Ectodermal cell (in vitro differentiated cells): ENCODE data around the gene DPH5. TPM values are rescaled to one million over a fixed set of nuclear protein-coding genes. Genes with fewer than 3 reads are reported as not detected.
"Not testable (repeated sequence)": the region's sequence is repeated elsewhere in the genome, so short reads cannot be mapped to it uniquely, and the experiment has no call there.

Experiments used
- H3K27ac ChIP-seq: 2 replicates; pipeline ENCODE4 v1.7.0; 2013; ENCODE audit warnings: mild to moderate bottlenecking, low read depth, low read length; ENCODE audit not compliant: insufficient read depth, poor library complexity, severe bottlenecking
- H3K27me3 ChIP-seq: 2 replicates; pipeline ENCODE4 v1.7.0; 2013; ENCODE audit warnings: mild to moderate bottlenecking, low read length; ENCODE audit not compliant: insufficient read depth, control insufficient read depth, poor library complexity, severe bottlenecking
- H3K36me3 ChIP-seq: one replicate; pipeline ENCODE4 v1.7.0; 2013; ENCODE audit warnings: low read length; ENCODE audit not compliant: control insufficient read depth, insufficient read depth
- H3K4me1 ChIP-seq: one replicate; pipeline ENCODE4 v1.7.0; 2013; ENCODE audit warnings: low read length; ENCODE audit not compliant: control insufficient read depth, insufficient read depth
- H3K4me3 ChIP-seq: 2 replicates; pipeline ENCODE4 v1.7.0; 2013; ENCODE audit warnings: low read depth, low read length, control low read depth; ENCODE audit not compliant: insufficient read depth
- H3K9me3 ChIP-seq: 2 replicates; pipeline ENCODE4 v1.7.0; 2013; ENCODE audit warnings: mild to moderate bottlenecking, low read length, moderate library complexity; ENCODE audit not compliant: control insufficient read depth
- WGBS, 2 experiments: methylation state at CpG; one replicate each; pipeline ENCODE4 v1.1.7; 2013; ENCODE audit warnings: missing lambda C conversion rate in 2 of 2; 5-methylcytosine and 5-hydroxymethylcytosine counted together
- polyA plus RNA-seq, 4 experiments: library from polyadenylated mRNA; stranded (reverse); fragments of 50-300 nt; gene quantifications; one replicate each; pipeline ENCODE4 v1.2.3, GENCODE V29; 2013

Gene DPH5, protein sequence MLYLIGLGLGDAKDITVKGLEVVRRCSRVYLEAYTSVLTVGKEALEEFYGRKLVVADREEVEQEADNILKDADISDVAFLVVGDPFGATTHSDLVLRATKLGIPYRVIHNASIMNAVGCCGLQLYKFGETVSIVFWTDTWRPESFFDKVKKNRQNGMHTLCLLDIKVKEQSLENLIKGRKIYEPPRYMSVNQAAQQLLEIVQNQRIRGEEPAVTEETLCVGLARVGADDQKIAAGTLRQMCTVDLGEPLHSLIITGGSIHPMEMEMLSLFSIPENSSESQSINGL
- polyA plus RNA-seq (2013, experiment 1 of 4), result 78.9 TPM
- polyA plus RNA-seq (2013, experiment 2 of 4), result 88.8 TPM
- polyA plus RNA-seq (2013, experiment 3 of 4), result 68.5 TPM
- polyA plus RNA-seq (2013, experiment 4 of 4), result 79.0 TPM

DNA sequence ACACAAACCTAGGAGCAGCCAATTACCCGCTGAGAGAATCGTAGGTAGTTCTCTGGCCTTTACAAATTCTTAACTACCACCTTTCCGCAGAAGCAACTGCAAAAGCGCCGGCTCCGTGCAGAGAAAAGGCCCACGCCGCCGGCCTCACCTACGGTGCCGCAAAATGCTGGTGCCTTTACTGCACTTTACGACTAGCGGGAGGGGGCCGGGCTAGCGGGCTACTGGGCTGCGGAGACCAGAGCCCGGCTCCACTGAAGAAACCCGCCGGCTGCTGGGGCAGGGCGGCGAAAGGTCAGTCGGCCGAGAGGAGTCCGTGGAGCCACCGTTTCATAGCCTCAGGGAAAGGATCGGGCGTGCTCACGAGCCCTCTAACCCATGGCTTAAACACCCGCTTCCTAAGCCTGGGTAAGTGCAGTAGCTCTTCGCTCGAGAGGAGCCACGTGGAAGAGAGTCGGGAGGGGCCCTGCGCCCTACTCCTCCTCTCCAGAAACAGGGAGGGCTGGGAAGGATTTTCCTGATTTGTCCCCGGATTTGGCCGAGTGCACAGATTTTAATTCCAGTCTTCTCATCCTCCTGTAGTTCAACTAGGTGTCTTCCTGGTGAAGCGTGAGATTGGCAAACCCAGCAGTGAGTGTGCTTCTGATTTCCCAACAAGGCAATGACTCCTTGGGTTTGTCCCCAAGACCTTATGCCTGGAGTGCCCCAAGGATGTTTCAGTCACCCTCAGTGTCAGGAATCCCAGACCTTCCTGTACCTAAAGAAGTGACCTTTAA is at the start of gene DPH5:
DPH5 (minus strand) TSS at position 128 of the 773 bp plus-strand sequence. CDS start 341 bp downstream, outside the sequence.
- WGBS, 2 experiments, result 0% methylated on average over 37 of the region's 37 CpGs
- H3K36me3 ChIP-seq, result peaks cover 5% of the 10 kb centered on the region
- no peaks in the 10 kb centered on the region for H3K27me3 ChIP-seq
- no peaks in the 10 kb centered on the region for H3K4me1 ChIP-seq
- H3K27ac ChIP-seq, result no peak within 1 kb of the TSS
- peak within 1 kb of the TSS; percentile 55 for H3K4me3 ChIP-seq
- H3K9me3 ChIP-seq, result no peaks in the 10 kb centered on the region

DNA sequence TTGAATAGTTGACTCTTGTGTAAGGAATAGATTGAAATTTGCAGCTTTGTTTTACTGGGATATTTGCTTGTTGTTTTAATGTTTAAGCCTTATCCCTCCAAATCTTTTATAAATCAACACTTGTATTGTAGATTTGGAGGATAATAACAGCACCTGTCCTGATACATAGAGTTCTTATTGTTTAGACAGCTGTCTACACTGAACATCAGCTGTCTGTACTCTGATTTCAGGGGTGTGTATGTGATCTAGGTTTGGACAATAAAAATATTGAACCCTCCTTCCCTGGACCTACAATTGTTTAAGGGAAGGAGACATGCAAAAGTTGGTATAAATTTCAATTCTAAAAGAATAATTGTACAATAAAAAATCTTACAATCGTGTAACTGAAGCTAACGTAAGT is 48.3 kb upstream of the DPH5 start:
- Histone ChIP-seq H3K9me3 (no peaks in the 10 kb centered on the region), H3K27ac (no peak overlapping the region), H3K4me1 (peaks cover 10% of the 10 kb centered on the region), H3K4me3 (no peak overlapping the region), H3K36me3 (peaks cover 2% of the 10 kb centered on the region), H3K27me3 (no peaks in the 10 kb centered on the region)
- 92 to 93% methylated on average over 2 of the region's 2 CpGs for WGBS, 2 experiments

DNA sequence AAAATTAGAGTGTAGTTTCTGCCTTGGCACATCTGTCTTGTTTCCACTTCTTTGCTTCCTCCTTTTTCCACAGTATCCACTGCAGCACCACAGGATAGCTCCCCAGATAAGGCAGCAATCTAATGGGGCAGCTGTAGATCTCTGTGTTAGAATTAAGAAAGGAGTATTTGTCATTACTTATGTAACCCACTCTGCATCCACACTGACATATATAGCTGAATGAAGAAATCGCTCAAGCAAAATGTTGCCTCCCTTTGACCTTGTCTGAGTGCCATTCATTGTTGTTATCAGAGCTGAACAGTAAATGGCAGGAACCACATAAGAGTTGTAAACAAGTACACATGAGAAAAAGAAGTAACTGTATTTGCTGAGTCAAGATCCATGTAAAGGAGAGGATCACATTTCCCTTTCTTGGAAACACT is 45.9 kb upstream of the DPH5 start:
- Histone ChIP-seq H3K4me1 (peaks cover 16% of the 10 kb centered on the region), H3K27me3 (no peaks in the 10 kb centered on the region), H3K4me3 (no peak overlapping the region), H3K36me3 (no peaks in the 10 kb centered on the region), H3K9me3 (no peaks in the 10 kb centered on the region), H3K27ac (no peak overlapping the region)
- 100% methylated on average over 1 of the region's 1 CpG for WGBS, 2 experiments

- Histone ChIP-seq H3K36me3 (no peaks in the 10 kb centered on the region), H3K27me3 (no peaks in the 10 kb centered on the region), H3K4me3 (no peak overlapping the region), H3K9me3 (no peaks in the 10 kb centered on the region), H3K4me1 (peaks cover 16% of the 10 kb centered on the region), H3K27ac (peak overlapping the region; percentile 90)
- WGBS, 2 experiments, result 22 to 28% methylated on average over 3 to 4 of the region's 4 CpGs
Measured at GRCh38 chr1:101069158-101069557, 43.6 kb upstream of the DPH5 start.

- not testable (repeated sequence) for H3K9me3 ChIP-seq, H3K36me3 ChIP-seq, H3K4me3 ChIP-seq, H3K27ac ChIP-seq, H3K27me3 ChIP-seq
- peaks cover 16% of the 10 kb centered on the region for H3K4me1 ChIP-seq
- WGBS, 2 experiments, result 100% methylated on average over 1 of the region's 1 CpG; no CpG with 5 or more reads in 1 of the 2 experiments
Measured at GRCh38 chr1:101066937-101067335, 41.4 kb upstream of the DPH5 start.

GRCh38 chr1:101066260-101066936 is 40.8 kb upstream of the DPH5 start:
- H3K36me3 ChIP-seq, result no peaks in the 10 kb centered on the region
- H3K4me1 ChIP-seq, result peaks cover 16% of the 10 kb centered on the region
- no peak overlapping the region for H3K4me3 ChIP-seq
- H3K27me3 ChIP-seq, result no peaks in the 10 kb centered on the region
- no peaks in the 10 kb centered on the region for H3K9me3 ChIP-seq
- H3K27ac ChIP-seq, result no peak overlapping the region

DNA sequence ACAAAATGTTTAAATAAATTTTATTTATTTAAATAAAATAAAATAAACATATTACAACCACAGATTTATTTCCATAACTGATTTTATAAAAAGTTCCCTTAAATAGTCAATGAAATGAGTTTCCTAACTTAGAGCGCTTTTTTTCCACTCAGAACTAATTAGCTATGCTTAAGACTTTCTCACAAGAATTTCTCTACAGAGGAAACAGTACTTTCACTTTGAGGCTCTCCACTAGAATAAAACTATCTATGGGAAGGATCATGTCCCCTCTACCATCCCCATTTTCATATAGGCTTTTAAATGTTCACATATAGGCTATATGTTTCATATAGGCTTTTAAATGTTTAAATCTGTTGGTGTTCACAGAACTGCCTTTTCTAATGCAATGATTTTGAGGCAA is 40.0 kb upstream of the DPH5 start:
- no peaks in the 10 kb centered on the region for H3K27me3 ChIP-seq
- H3K36me3 ChIP-seq, result no peaks in the 10 kb centered on the region
- H3K4me3 ChIP-seq, result no peak overlapping the region
- WGBS, 2 experiments, result 93 to 100% methylated on average over 1 of the region's 1 CpG
- peaks cover 16% of the 10 kb centered on the region for H3K4me1 ChIP-seq
- no peaks in the 10 kb centered on the region for H3K9me3 ChIP-seq
- H3K27ac ChIP-seq, result no peak overlapping the region

GRCh38 chr1:101064697-101065096 is 39.1 kb upstream of the DPH5 start:
- H3K27ac ChIP-seq, result no peak overlapping the region
- peaks cover 9% of the 10 kb centered on the region for H3K4me1 ChIP-seq
- WGBS, 2 experiments, result 92 to 94% methylated on average over 2 of the region's 2 CpGs
- no peaks in the 10 kb centered on the region for H3K27me3 ChIP-seq
- no peaks in the 10 kb centered on the region for H3K36me3 ChIP-seq
- H3K4me3 ChIP-seq, result no peak overlapping the region
- H3K9me3 ChIP-seq, result no peaks in the 10 kb centered on the region

GRCh38 chr1:101060992-101061391 is 35.4 kb upstream of the DPH5 start:
- no peaks in the 10 kb centered on the region for H3K4me1 ChIP-seq
- no peaks in the 10 kb centered on the region for H3K27me3 ChIP-seq
- WGBS, 2 experiments, result 100% methylated on average over 1 of the region's 1 CpG; no CpG with 5 or more reads in 1 of the 2 experiments
- no peaks in the 10 kb centered on the region for H3K36me3 ChIP-seq
- no peak overlapping the region for H3K27ac ChIP-seq
- H3K4me3 ChIP-seq, result no peak overlapping the region
- no peaks in the 10 kb centered on the region for H3K9me3 ChIP-seq
